SK-N-MC (cell line): ENCODE measurements around the gene LRPPRC.

Source experiments
- EZH2 ChIP-seq: fragments of 200-600 bp; sonication (generic); IDR thresholded peaks from one replicate; pipeline ENCODE4 v1.6.1; 2017; ENCODE audit warnings: antibody characterized with exemption
- FOXP2 ChIP-seq: optimal IDR thresholded peaks from 2 replicates; pipeline ENCODE3; 2011; ENCODE audit warnings: mild to moderate bottlenecking, moderate library complexity; ENCODE audit not compliant: insufficient read depth; ENCODE audit errors: extremely low read length, control extremely low read depth

- TF ChIP-seq EZH2 (no peak), FOXP2 (no peak)
These were observed 71.3 kb downstream of the LRPPRC start for GRCh38 chr2:43924463-43924862.
